ENCODE data around the gene DAGLA. TPM values are rescaled to one million over a fixed set of nuclear protein-coding genes. Genes with fewer than 3 reads are reported as not detected.

The DAGLA gene
- total RNA-seq, 3 donors from 2014 or later = 2.4 to 4.5 (median 3.3) TPM

DNA sequence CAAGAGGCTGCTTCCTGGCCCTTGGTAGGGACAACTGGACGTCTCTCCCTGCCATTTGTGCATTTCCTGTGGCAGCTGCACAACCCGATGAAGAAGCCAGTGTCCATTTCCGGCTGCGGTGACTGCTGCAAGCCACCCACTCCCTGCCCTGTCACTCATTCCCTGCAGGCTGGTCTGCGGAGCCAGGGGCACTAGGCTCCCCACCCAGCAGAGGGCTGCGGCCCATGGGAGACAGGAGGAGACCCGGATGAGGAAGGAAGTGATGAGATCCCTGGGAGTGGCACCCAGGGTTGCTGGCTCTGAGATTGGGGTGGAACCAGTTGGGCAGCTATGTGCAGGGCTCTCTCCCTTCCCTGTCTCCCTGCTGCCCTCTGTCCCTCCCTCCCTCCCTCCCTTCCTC, 62.2 kb downstream of the DAGLA start:
- no peak for DNase-seq (ENCODE audit: low spot score in 2 of 2)
- Histone ChIP-seq H3K4me1 (no peaks in the 10 kb centered on the region), H3K27ac (no peak overlapping the region), H3K9me3 (no peaks in the 10 kb centered on the region), H3K27me3 (no peaks in the 10 kb centered on the region), H3K4me3 (no peak overlapping the region), H3K36me3 (no peaks in the 10 kb centered on the region)
- intact Hi-C loops (cut with DNase I; ENCODE audit: low total_unique reads) = no loop called here
- TF ChIP-seq POLR2AphosphoS5 (IDR thresholded peaks at IDR 0.05) = no peak
- TF ChIP-seq POLR2A (IDR thresholded peaks at IDR 0.05) = no peak
- TF ChIP-seq, protein P1, sequence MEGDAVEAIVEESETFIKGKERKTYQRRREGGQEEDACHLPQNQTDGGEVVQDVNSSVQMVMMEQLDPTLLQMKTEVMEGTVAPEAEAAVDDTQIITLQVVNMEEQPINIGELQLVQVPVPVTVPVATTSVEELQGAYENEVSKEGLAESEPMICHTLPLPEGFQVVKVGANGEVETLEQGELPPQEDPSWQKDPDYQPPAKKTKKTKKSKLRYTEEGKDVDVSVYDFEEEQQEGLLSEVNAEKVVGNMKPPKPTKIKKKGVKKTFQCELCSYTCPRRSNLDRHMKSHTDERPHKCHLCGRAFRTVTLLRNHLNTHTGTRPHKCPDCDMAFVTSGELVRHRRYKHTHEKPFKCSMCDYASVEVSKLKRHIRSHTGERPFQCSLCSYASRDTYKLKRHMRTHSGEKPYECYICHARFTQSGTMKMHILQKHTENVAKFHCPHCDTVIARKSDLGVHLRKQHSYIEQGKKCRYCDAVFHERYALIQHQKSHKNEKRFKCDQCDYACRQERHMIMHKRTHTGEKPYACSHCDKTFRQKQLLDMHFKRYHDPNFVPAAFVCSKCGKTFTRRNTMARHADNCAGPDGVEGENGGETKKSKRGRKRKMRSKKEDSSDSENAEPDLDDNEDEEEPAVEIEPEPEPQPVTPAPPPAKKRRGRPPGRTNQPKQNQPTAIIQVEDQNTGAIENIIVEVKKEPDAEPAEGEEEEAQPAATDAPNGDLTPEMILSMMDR (IDR thresholded peaks at IDR 0.05) = no peak

GRCh38 chr11:61743486-61744095, 63.4 kb downstream of the DAGLA start:
- Histone ChIP-seq H3K36me3 (no peaks in the 10 kb centered on the region), H3K4me1 (no peaks in the 10 kb centered on the region), H3K4me3 (no peak overlapping the region), H3K27me3 (no peaks in the 10 kb centered on the region), H3K27ac (no peak overlapping the region), H3K9me3 (no peaks in the 10 kb centered on the region)
- TF ChIP-seq, protein P1 (IDR thresholded peaks at IDR 0.05) = no peak
- TF ChIP-seq POLR2AphosphoS5 (IDR thresholded peaks at IDR 0.05) = no peak
- TF ChIP-seq POLR2A (IDR thresholded peaks at IDR 0.05) = no peak
- intact Hi-C loops (cut with DNase I; ENCODE audit: low total_unique reads) = no loop called here
- DNase-seq (ENCODE audit: low spot score in 2 of 2) = no peak

- H3K36me3 ChIP-seq = no peaks in the 10 kb centered on the region
Measured at GRCh38 chr11:61744181-61744580, 64.0 kb downstream of the DAGLA start.

GRCh38 chr11:61744609-61745156, 64.5 kb downstream of the DAGLA start:
- DNase-seq (ENCODE audit: low spot score in 2 of 2) = no peak
- TF ChIP-seq, protein P1 (IDR thresholded peaks at IDR 0.05) = no peak
- TF ChIP-seq POLR2A (IDR thresholded peaks at IDR 0.05) (no peak), POLR2AphosphoS5 (IDR thresholded peaks at IDR 0.05) (no peak)
- Histone ChIP-seq H3K36me3 (no peaks in the 10 kb centered on the region), H3K27me3 (no peaks in the 10 kb centered on the region), H3K9me3 (no peaks in the 10 kb centered on the region), H3K4me3 (no peak overlapping the region), H3K4me1 (no peaks in the 10 kb centered on the region), H3K27ac (no peak overlapping the region)
- intact Hi-C loops (cut with DNase I; ENCODE audit: low total_unique reads) = no loop called here

More at GRCh38 chr11:61744181-61744580, 64.0 kb downstream of the DAGLA start:
- TF ChIP-seq POLR2AphosphoS5 (IDR thresholded peaks at IDR 0.05) (no peak), POLR2A (IDR thresholded peaks at IDR 0.05) (no peak)
- TF ChIP-seq, protein P1 (IDR thresholded peaks at IDR 0.05) = no peak
- Histone ChIP-seq H3K27ac (no peak overlapping the region), H3K4me3 (no peak overlapping the region), H3K27me3 (no peaks in the 10 kb centered on the region), H3K4me1 (no peaks in the 10 kb centered on the region), H3K9me3 (no peaks in the 10 kb centered on the region)
- DNase-seq (ENCODE audit: low spot score in 2 of 2) = no peak
- intact Hi-C loops (cut with DNase I; ENCODE audit: low total_unique reads) = no loop called here

GRCh38 chr11:61745781-61746441, 65.7 kb downstream of the DAGLA start:
- H3K27me3 ChIP-seq = no peaks in the 10 kb centered on the region
- H3K36me3 ChIP-seq = no peaks in the 10 kb centered on the region
- H3K4me3 ChIP-seq = no peak overlapping the region
- TF ChIP-seq, protein P1 (IDR thresholded peaks at IDR 0.05) = no peak
- TF ChIP-seq POLR2A (IDR thresholded peaks at IDR 0.05) (no peak), POLR2AphosphoS5 (IDR thresholded peaks at IDR 0.05) (no peak)
- intact Hi-C loops (cut with DNase I; ENCODE audit: low total_unique reads) = no loop called here
- no peaks in the 10 kb centered on the region for H3K4me1 ChIP-seq
- H3K9me3 ChIP-seq = no peaks in the 10 kb centered on the region
- no peak overlapping the region for H3K27ac ChIP-seq
- no peak for DNase-seq (ENCODE audit: low spot score in 2 of 2)
